K562 (cell line): Measurements from ENCODE around the gene SGMS1. TPM values are rescaled to one million over a fixed set of nuclear protein-coding genes. Genes with fewer than 3 reads are reported as not detected.

Source experiments
- ATAC-seq: fragments of 200-7000 bp; cut with Tn5 transposase; 3 replicates; pipeline ENCODE4 v1.9.1; 2020; ENCODE audit warnings: moderate library complexity
- BruUV-seq: library from RNA; stranded (reverse); fragments of 400-500 nt; replicated peaks from 2 replicates; lab custom pipeline; 2021; lab: Mats Ljungman, UMichigan
- CTCF ChIA-PET: fragments of 300-600 bp; formaldehyde crosslinking; extraction: SDS; loops from one replicate; lab custom pipeline; 2021; ENCODE audit warnings: low intra/inter-chr PET ratio; lab: Yijun Ruan, JAX
- POLR2A ChIA-PET: fragments of 300-600, 350-650 bp; sonication (Branson Sonifier 250); formaldehyde crosslinking; extraction: SDS; loops from one replicate; lab custom pipeline; 2021; ENCODE audit warnings: antibody characterized with exemption, inconsistent platforms; lab: Yijun Ruan, JAX
- DNase-seq, 4 experiments: peaks; one replicate each; pipeline versions ENCODE4 v3.0.0 to v3.0.0-alpha.2; 2011 to 2018; ENCODE audit warnings: low spot score in 3 of 4, mixed read lengths in 3 of 4; ENCODE audit errors: extremely low read depth in 1 of 4
- FAIRE-seq: peaks from 2 replicates; lab custom pipeline; 2011; peaks lifted over from hg19 to GRCh38; lab: Jason Lieb, UNC
- H2AFZ ChIP-seq: 2 replicates; pipeline ENCODE4 v1.6.0; 2011; ENCODE audit warnings: low read depth, low read length, control low read depth, inconsistent platforms
- H3K27ac ChIP-seq: fragments of 200-600 bp; 3 replicates; pipeline ENCODE4 v1.8.0; 2011; ENCODE audit warnings: low read depth, mild to moderate bottlenecking, control low read depth, inconsistent platforms, low read length, moderate library complexity, mixed read lengths; ENCODE audit errors: extremely low read depth
- H3K27me3 ChIP-seq, 2 experiments: fragments of 300-600 bp in 1 of 2; 2 replicates in 1 of 2; 3 replicates in 1 of 2; pipeline versions ENCODE4 v1.6.0 to v1.8.0; 2011; ENCODE audit warnings: inconsistent platforms in 2 of 2, low read length in 2 of 2, mild to moderate bottlenecking in 1 of 2, mixed read lengths in 1 of 2, moderate library complexity in 1 of 2; ENCODE audit not compliant: control insufficient read depth in 2 of 2, insufficient read depth in 2 of 2
- H3K36me3 ChIP-seq: fragments of 300-600 bp; 3 replicates; pipeline ENCODE4 v1.8.0; 2011; ENCODE audit warnings: mild to moderate bottlenecking, low read length, inconsistent platforms; ENCODE audit not compliant: control insufficient read depth, insufficient read depth
- H3K4me1 ChIP-seq, 2 experiments: fragments of 200-600 bp in 1 of 2; replicated peaks in 1 of 2; 2 replicates in 1 of 2; 3 replicates in 1 of 2; pipeline versions ENCODE4 v1.5.1 to v1.8.0; 2011; ENCODE audit warnings: inconsistent platforms in 2 of 2, low read length in 2 of 2, mild to moderate bottlenecking in 1 of 2, mixed read lengths in 1 of 2, moderate library complexity in 1 of 2; ENCODE audit not compliant: control insufficient read depth in 2 of 2, insufficient read depth in 2 of 2
- H3K4me2 ChIP-seq: 2 replicates; pipeline ENCODE4 v1.6.1; 2011; ENCODE audit warnings: low read length, control low read depth, inconsistent platforms, mixed read lengths; ENCODE audit not compliant: insufficient read depth
- H3K4me3 ChIP-seq: fragments of 200-600 bp; sonication (generic), shearing (Covaris generic); 2 replicates; pipeline ENCODE4 v1.5.1; 2016; ENCODE audit warnings: control low read depth, inconsistent platforms
- H3K79me2 ChIP-seq: fragments of 200-600 bp; 3 replicates; pipeline ENCODE4 v1.8.0; 2011; ENCODE audit warnings: low read length, inconsistent platforms; ENCODE audit not compliant: control insufficient read depth, insufficient read depth
- H3K9ac ChIP-seq, 2 experiments: 2 replicates each; pipeline versions ENCODE4 v1.6.0 to v1.6.1; 2011; ENCODE audit warnings: low read depth in 2 of 2, low read length in 2 of 2, control low read depth in 1 of 2, inconsistent platforms in 1 of 2, mild to moderate bottlenecking in 1 of 2, mixed read lengths in 1 of 2; ENCODE audit not compliant: insufficient read depth in 1 of 2
- H3K9me1 ChIP-seq: one replicate; pipeline ENCODE4 v1.6.0; 2011; ENCODE audit warnings: inconsistent platforms, mild to moderate bottlenecking, low read length, moderate library complexity; ENCODE audit not compliant: control insufficient read depth, insufficient read depth
- H3K9me3 ChIP-seq: replicated peaks from 2 replicates; pipeline ENCODE4 v1.5.1; 2011; ENCODE audit warnings: low read depth, low read length, inconsistent platforms; ENCODE audit not compliant: control insufficient read depth, insufficient read depth
- H4K20me1 ChIP-seq: replicated peaks from 2 replicates; pipeline ENCODE4 v1.6.1; 2011; ENCODE audit warnings: low read length, inconsistent platforms, mixed read lengths; ENCODE audit not compliant: control insufficient read depth, insufficient read depth
- BHLHE40 ChIP-seq: IDR thresholded peaks from 2 replicates; pipeline ENCODE4 v1.6.1; 2011; ENCODE audit warnings: low read length, improper control_type of control experiment
- DIDO1 ChIP-seq: fragments of 450-650 bp; IDR thresholded peaks from 2 replicates; pipeline ENCODE4 v1.6.1; 2016; ENCODE audit warnings: low read depth, missing biosample characterization, missing genetic modification characterization
- ETS2 ChIP-seq: IDR thresholded peaks from 2 replicates; pipeline ENCODE4 v1.6.1; 2016; ENCODE audit warnings: borderline replicate concordance, missing genetic modification characterization, mild to moderate bottlenecking, moderate library complexity, missing compliant biosample characterization; ENCODE audit not compliant: poor library complexity, severe bottlenecking
- POLR3A ChIP-seq: IDR thresholded peaks from 2 replicates; pipeline ENCODE4 v1.6.1; 2011; ENCODE audit warnings: borderline replicate concordance, mild to moderate bottlenecking, moderate library complexity; ENCODE audit not compliant: insufficient read length, insufficient read depth; ENCODE audit errors: extremely low read depth
- PTTG1 ChIP-seq: fragments of 450-650 bp; IDR thresholded peaks from 2 replicates; pipeline ENCODE4 v1.6.1; 2016; ENCODE audit warnings: low read depth, mild to moderate bottlenecking, missing genetic modification characterization, missing compliant biosample characterization
- RHOXF2B ChIP-seq: fragments of 250-450 bp; sonication (Bioruptor Pico); conservative IDR thresholded peaks from 2 replicates; pipeline ENCODE4 v1.5.1; 2021
- SMAD3 ChIP-seq: fragments of 450-650 bp; formaldehyde crosslinking; conservative IDR thresholded peaks from 2 replicates; pipeline ENCODE4 v1.4.0; 2020; ENCODE audit warnings: mild to moderate bottlenecking
- SMARCE1 ChIP-seq: fragments of 450-650 bp; IDR thresholded peaks from 2 replicates; pipeline ENCODE4 v1.7.1; 2016; ENCODE audit warnings: mild to moderate bottlenecking
- TCF3 ChIP-seq: sonication (generic); formaldehyde crosslinking; IDR thresholded peaks from 2 replicates; pipeline ENCODE4 v1.4.0; 2020; ENCODE audit warnings: mild to moderate bottlenecking, missing genetic modification reagents
- TEAD4 ChIP-seq, 2 experiments: sonication (generic) in 1 of 2; formaldehyde crosslinking in 1 of 2; IDR thresholded peaks; 2 replicates each; pipeline versions ENCODE4 v1.6.1 to v1.8.0; 2012 to 2022; ENCODE audit warnings: borderline replicate concordance in 1 of 2, inconsistent platforms in 1 of 2, low read length in 1 of 2, mild to moderate bottlenecking in 1 of 2, missing genetic modification reagents in 1 of 2
- ZNF766 ChIP-seq: fragments of 200-800 bp; sonication (Bioruptor generic); conservative IDR thresholded peaks from 2 replicates; pipeline ENCODE4 v1.6.1; 2016; ENCODE audit warnings: missing genetic modification characterization, missing compliant biosample characterization
- WGBS: fragments of 100-300 bp; shearing (Covaris generic); methylation state at CpG from one replicate; pipeline ENCODE4 v1.1.6; 2016; ENCODE audit warnings: low coverage, mixed read lengths; ENCODE audit not compliant: insufficient coverage; ENCODE audit errors: missing lambda C conversion rate; 5-methylcytosine and 5-hydroxymethylcytosine counted together
- in situ Hi-C: fragments of 300-500 bp; cut with MboI; formaldehyde crosslinking; loops from 4 replicates; pipeline ENCODE4 v1.15.0; 2018; ENCODE audit warnings: inconsistent platforms, mixed read lengths
- intact Hi-C: fragments of 100-400 bp; cut with micrococcal nuclease; formaldehyde crosslinking; loops from 2 replicates; pipeline ENCODE4 v1.14.2; 2022
- polyA plus RNA-seq, 8 experiments: library from polyadenylated mRNA; depleted of rRNA in 4 of 8; stranded (reverse) in 5 of 8; unstranded in 3 of 8; fragments of >200 nt; fragmentation: Nextera tagmentation in 2 of 8; fragmentation: Illumina TruSeq in 1 of 8; extraction: Ambion mirVana in 2 of 8; extraction: Trizol in 1 of 8; gene quantifications; 2 replicates each; pipeline versions ENCODE4 v1.2.1 to v1.2.3, GENCODE V29; 2011 to 2014; ENCODE audit warnings: inconsistent platforms in 1 of 8, missing spikeins in 1 of 8
- total RNA-seq, 7 experiments: library from RNA; depleted of rRNA in 6 of 7; stranded (reverse); fragments of >200 nt in 6 of 7; fragmentation: Illumina TruSeq in 2 of 7; extraction: Trizol in 2 of 7; gene quantifications; 2 replicates each; pipeline versions ENCODE4 v1.2.1 to v1.2.3, GENCODE V29; 2011 to 2021; ENCODE audit warnings: low replicate concordance in 1 of 7
- TF ChIP-seq, protein P1 (sequence below): fragments of 250-450 bp; sonication (Bioruptor Pico); IDR thresholded peaks from 2 replicates; pipeline ENCODE4 v1.4.0; 2020
- TF ChIP-seq, protein P2 (sequence below): fragments of 250-450 bp; sonication (Bioruptor Pico); IDR thresholded peaks from 2 replicates; pipeline ENCODE4 v1.6.1; 2021; ENCODE audit warnings: mild to moderate bottlenecking
- TF ChIP-seq, protein P3 (sequence below), 3 experiments: fragments of 200-800 bp in 1 of 3; fragments of 250-450 bp in 1 of 3; fragments of 450-650 bp in 1 of 3; sonication (Bioruptor Pico) in 1 of 3; sonication (Bioruptor generic) in 1 of 3; formaldehyde crosslinking in 1 of 3; IDR thresholded peaks; 2 replicates each; pipeline versions ENCODE4 v1.6.1 to v1.8.0; 2016 to 2022; ENCODE audit warnings: mild to moderate bottlenecking in 2 of 3, missing genetic modification characterization in 2 of 3, missing compliant biosample characterization in 1 of 3, moderate library complexity in 1 of 3

Gene SGMS1
- total and polyA plus RNA-seq, 9 of the 15 experiments (the other 6 are each of a cell fraction or from before 2014, with no cell fraction given), result 22.6 to 232 (median 82.2) TPM

DNA sequence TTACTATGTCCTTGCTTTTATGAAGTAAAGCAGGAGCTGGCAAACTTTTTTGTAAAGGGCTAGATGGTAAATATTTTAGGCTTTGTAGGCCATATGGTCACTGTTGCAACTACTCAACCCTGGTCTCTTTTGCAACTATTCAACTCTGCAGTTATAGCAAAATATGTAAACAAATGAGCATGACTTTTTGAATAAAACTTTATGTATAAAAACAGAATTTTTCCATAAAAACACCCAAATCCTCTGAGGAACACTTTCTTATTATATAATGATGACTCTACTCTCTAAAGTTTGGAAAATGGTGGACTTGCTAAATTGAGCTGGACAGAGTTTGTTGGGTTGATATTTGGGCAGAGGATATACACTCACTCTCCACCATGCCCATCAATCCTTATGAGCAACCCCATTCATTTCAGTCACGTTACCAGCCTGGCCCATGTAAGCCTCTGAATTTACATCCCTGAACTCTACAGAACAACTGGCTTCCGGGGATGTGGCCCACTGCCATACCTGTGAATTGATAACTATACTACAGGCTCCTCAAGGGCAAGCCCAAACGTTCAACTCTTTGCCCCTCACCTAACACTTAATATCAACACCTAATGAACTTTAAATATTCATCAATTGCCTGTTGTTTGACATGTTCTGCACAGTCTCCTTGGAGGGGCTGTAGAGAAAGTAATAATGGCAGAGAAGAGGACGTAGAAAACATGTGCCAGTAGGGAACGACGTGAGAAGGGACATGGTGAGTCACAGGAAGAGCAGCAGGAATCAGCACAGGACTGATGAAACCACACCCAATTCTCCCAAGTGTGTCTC lies 37.6 kb downstream of the SGMS1 start:
- intact Hi-C loops (no loop called here), in situ Hi-C loops (no loop called here)
- BruUV-seq, result no TSS peak
- Histone ChIP-seq H3K9ac (peak overlapping the region in 1 of 2 experiments; percentile 20; a peak in 2 of 4 replicates), H3K36me3 (peaks cover 48% of the 10 kb centered on the region), H3K79me2 (peaks cover 76% of the 10 kb centered on the region), H3K4me2 (peak overlapping the region; percentile 40), H3K4me3 (no peak overlapping the region), H2AFZ (peak overlapping the region; percentile 73), H3K9me3 (no peaks in the 10 kb centered on the region), H3K27me3 (no peaks in the 10 kb centered on the region), H3K27ac (peak overlapping the region; percentile 68), H3K4me1 (peaks cover 5 to 55% of the 10 kb centered on the region in 2 experiments; a peak in 4 of 5 replicates), H4K20me1 (no peaks in the 10 kb centered on the region), H3K9me1 (no peaks in the 10 kb centered on the region)
- peak; percentile 91 for FAIRE-seq
- ATAC-seq, result peak; percentile 83
- peak; percentile 77 to 88 (median 80) for DNase-seq
- CTCF ChIA-PET, result no interaction called here
- POLR2A ChIA-PET, result interaction anchor here (0.9 to 8.2 kb wide), 3 partner anchors 8 to 18 kb away, joined by 3 to 67 read pairs (median 4); no protein-coding TSS in a partner anchor
- WGBS, result 10% methylated on average over 6 of the region's 6 CpGs
- peak; percentile 77 for TF ChIP-seq BHLHE40
- TF ChIP-seq, protein P1, sequence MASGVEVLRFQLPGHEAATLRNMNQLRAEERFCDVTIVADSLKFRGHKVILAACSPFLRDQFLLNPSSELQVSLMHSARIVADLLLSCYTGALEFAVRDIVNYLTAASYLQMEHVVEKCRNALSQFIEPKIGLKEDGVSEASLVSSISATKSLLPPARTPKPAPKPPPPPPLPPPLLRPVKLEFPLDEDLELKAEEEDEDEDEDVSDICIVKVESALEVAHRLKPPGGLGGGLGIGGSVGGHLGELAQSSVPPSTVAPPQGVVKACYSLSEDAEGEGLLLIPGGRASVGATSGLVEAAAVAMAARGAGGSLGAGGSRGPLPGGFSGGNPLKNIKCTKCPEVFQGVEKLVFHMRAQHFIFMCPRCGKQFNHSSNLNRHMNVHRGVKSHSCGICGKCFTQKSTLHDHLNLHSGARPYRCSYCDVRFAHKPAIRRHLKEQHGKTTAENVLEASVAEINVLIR (CRISPR knock-in tag), result peak; percentile 41; the same call in 1 of the 2 replicates
- 0 out of 2 replicates have a peak, but pooled peaks have one; percentile 36 for TF ChIP-seq RHOXF2B (CRISPR knock-in tag)
- TF ChIP-seq, protein P2, sequence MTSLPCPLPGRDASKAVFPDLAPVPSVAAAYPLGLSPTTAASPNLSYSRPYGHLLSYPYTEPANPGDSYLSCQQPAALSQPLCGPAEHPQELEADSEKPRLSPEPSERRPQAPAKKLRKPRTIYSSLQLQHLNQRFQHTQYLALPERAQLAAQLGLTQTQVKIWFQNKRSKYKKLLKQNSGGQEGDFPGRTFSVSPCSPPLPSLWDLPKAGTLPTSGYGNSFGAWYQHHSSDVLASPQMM (CRISPR knock-in tag), result no peak
- TF ChIP-seq POLR3A, result no peak
- peak; percentile 18; the same call in 1 of the 2 replicates for TF ChIP-seq DIDO1
- TF ChIP-seq ETS2, result peak; percentile 22
- TF ChIP-seq TCF3 (CRISPR knock-in tag), result peak; percentile 50
- peak; percentile 75 for TF ChIP-seq ZNF766 (CRISPR knock-in tag)
- TF ChIP-seq, protein P3, sequence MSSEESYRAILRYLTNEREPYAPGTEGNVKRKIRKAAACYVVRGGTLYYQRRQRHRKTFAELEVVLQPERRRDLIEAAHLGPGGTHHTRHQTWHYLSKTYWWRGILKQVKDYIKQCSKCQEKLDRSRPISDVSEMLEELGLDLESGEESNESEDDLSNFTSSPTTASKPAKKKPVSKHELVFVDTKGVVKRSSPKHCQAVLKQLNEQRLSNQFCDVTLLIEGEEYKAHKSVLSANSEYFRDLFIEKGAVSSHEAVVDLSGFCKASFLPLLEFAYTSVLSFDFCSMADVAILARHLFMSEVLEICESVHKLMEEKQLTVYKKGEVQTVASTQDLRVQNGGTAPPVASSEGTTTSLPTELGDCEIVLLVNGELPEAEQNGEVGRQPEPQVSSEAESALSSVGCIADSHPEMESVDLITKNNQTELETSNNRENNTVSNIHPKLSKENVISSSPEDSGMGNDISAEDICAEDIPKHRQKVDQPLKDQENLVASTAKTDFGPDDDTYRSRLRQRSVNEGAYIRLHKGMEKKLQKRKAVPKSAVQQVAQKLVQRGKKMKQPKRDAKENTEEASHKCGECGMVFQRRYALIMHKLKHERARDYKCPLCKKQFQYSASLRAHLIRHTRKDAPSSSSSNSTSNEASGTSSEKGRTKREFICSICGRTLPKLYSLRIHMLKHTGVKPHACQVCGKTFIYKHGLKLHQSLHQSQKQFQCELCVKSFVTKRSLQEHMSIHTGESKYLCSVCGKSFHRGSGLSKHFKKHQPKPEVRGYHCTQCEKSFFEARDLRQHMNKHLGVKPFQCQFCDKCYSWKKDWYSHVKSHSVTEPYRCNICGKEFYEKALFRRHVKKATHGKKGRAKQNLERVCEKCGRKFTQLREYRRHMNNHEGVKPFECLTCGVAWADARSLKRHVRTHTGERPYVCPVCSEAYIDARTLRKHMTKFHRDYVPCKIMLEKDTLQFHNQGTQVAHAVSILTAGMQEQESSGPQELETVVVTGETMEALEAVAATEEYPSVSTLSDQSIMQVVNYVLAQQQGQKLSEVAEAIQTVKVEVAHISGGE (CRISPR knock-in tag; IDR thresholded peaks at IDR 0.05), result peak in 1 of 3 experiments; percentile 49; a peak in 1 of 6 replicates
- peak; percentile 56 for TF ChIP-seq PTTG1 (tag)
- peak; percentile 81; the same call in 1 of the 2 replicates for TF ChIP-seq SMARCE1
- peak; percentile 62; the same call in 1 of the 2 replicates for TF ChIP-seq TEAD4 (IDR thresholded peaks at IDR 0.05; ENCODE audit: low read length)
- no peak for TF ChIP-seq TEAD4 (CRISPR knock-in tag; IDR thresholded peaks at IDR 0.05; ENCODE audit: borderline replicate concordance)
- 0 out of 2 replicates have a peak, but pooled peaks have one; percentile 75 for TF ChIP-seq SMAD3 (CRISPR knock-in tag)
